GM13977 (cell line): ENCODE data around the gene OGDH.
A peak's percentile ranks its signal among the peaks of the same experiment; 100 is the strongest.

Experiments used
- DNase-seq: peaks from one replicate; pipeline ENCODE4 v3.0.0; 2012; ENCODE audit warnings: low spot score
- CTCF ChIP-seq: IDR thresholded peaks from 2 replicates; pipeline ENCODE4 v1.5.1; 2012; ENCODE audit warnings: mild to moderate bottlenecking, control low read depth; ENCODE audit not compliant: insufficient read depth; ENCODE audit errors: extremely low read depth, missing control alignments
- in situ Hi-C: fragments of 300-500 bp; cut with MboI; formaldehyde crosslinking; loops from one replicate; pipeline ENCODE4 v1.12.0; 2022; ENCODE audit warnings: low sequenced_read_pairs, low pct_unique_long_range_greater_than_20kb, mixed read lengths, inconsistent platforms; ENCODE audit not compliant: unreplicated experiment

The OGDH gene

GRCh38 chr7:44580945-44581878 is 25.2 kb upstream of the OGDH start:
- in situ Hi-C loops, result loop anchor here (10.0 to 25.0 kb wide), 2 partner anchors 264 to 556 kb away; partner anchors contain the start of gene H2AZ2
- DNase-seq, result peak; percentile 61
- TF ChIP-seq CTCF, result no peak

- no peak for TF ChIP-seq CTCF
- in situ Hi-C loops, result loop anchor here (10.0 to 25.0 kb wide), 2 partner anchors 263 to 555 kb away; partner anchors contain the start of gene H2AZ2
- DNase-seq, result peak; percentile 100
Measured at GRCh38 chr7:44581879-44582603, 24.4 kb upstream of the OGDH start, which contains the start of gene TMED4. TSS of gene TMED4 (minus strand) at chr7:44582231. CDS start at chr7:44582206, 25 bp downstream.

GRCh38 chr7:44583146-44583865 is 23.1 kb upstream of the OGDH start:
- in situ Hi-C loops, result loop anchor here (10.0 to 25.0 kb wide), 2 partner anchors 261 to 554 kb away; partner anchors contain the start of gene H2AZ2
- no peak for TF ChIP-seq CTCF
- DNase-seq, result no peak

- in situ Hi-C loops, result loop anchor here (10.0 to 25.0 kb wide), 2 partner anchors 257 to 549 kb away; partner anchors contain the start of gene H2AZ2
- TF ChIP-seq CTCF, result peak; percentile 70
- peak; percentile 30 for DNase-seq
Measured at GRCh38 chr7:44587843-44588711, 18.4 kb upstream of the OGDH start.

GRCh38 chr7:44590910-44591309 is 15.5 kb upstream of the OGDH start:
- no peak for DNase-seq
- no peak for TF ChIP-seq CTCF
- in situ Hi-C loops, result loop anchor here (10.0 to 25.0 kb wide), 2 partner anchors 334 to 546 kb away; no protein-coding TSS in a partner anchor
